GM19238 (cell line): ENCODE results near the gene BLOC1S5.

Source experiments
- DNase-seq: peaks from one replicate; pipeline ENCODE4 v3.0.0; 2011; ENCODE audit warnings: low spot score; ENCODE audit not compliant: insufficient read length

BLOC1S5 gene

GRCh38 chr6:8063761-8064637, at the start of gene BLOC1S5:
TSS of gene BLOC1S5 (minus strand) at chr6:8064389. CDS start at chr6:8064376, 13 bp downstream.
- DNase-seq = peak; percentile 73

- no peak for DNase-seq
Observed at GRCh38 chr6:8113131-8113654, 49.0 kb upstream of the BLOC1S5 start.

- no peak for DNase-seq
Observed at GRCh38 chr6:8110725-8111124, 46.5 kb upstream of the BLOC1S5 start.

GRCh38 chr6:8110117-8110721, 46.0 kb upstream of the BLOC1S5 start:
- DNase-seq = no peak

GRCh38 chr6:8108759-8109539, 44.8 kb upstream of the BLOC1S5 start:
- no peak for DNase-seq

GRCh38 chr6:8108031-8108660, 44.0 kb upstream of the BLOC1S5 start:
- no peak for DNase-seq

GRCh38 chr6:8105791-8106190, 41.6 kb upstream of the BLOC1S5 start:
- no peak for DNase-seq

- DNase-seq = no peak
Observed at GRCh38 chr6:8103726-8104125, 39.5 kb upstream of the BLOC1S5 start.

- peak; percentile 93 for DNase-seq
Observed at GRCh38 chr6:8102122-8102958, 38.2 kb upstream of the BLOC1S5 start, which contains the start of gene EEF1E1. TSS of gene EEF1E1 (minus strand) at chr6:8102548. CDS start at chr6:8102521, 27 bp downstream.

- no peak for DNase-seq
Observed at GRCh38 chr6:8100159-8100854, 36.1 kb upstream of the BLOC1S5 start.

- no peak for DNase-seq
Observed at GRCh38 chr6:8090650-8091049, 26.5 kb upstream of the BLOC1S5 start.

GRCh38 chr6:8088886-8089285, 24.7 kb upstream of the BLOC1S5 start:
- DNase-seq = no peak

GRCh38 chr6:8087870-8088754, 23.9 kb upstream of the BLOC1S5 start:
- no peak for DNase-seq

- DNase-seq = no peak
Observed at GRCh38 chr6:8086755-8087306, 22.6 kb upstream of the BLOC1S5 start.

- no peak for DNase-seq
Observed at GRCh38 chr6:8085053-8085511, 20.9 kb upstream of the BLOC1S5 start.

- no peak for DNase-seq
Observed at GRCh38 chr6:8084586-8084985, 20.4 kb upstream of the BLOC1S5 start.

GRCh38 chr6:8082954-8083858, 19.0 kb upstream of the BLOC1S5 start:
- DNase-seq = no peak
